Ovary (tissue), 3 donors: Measurements from ENCODE around the gene SEL1L3.

Source experiments
- CTCF ChIP-seq, 3 donors: fragments of 450-650 bp in 2 of 3; fragments of 200-600 bp in 1 of 3; IDR thresholded peaks; one replicate each; pipeline versions ENCODE4 v1.5.1 to v1.8.0; 2016 to 2022; ENCODE audit warnings: antibody characterized with exemption in 3 of 3, mild to moderate bottlenecking in 1 of 3
- EP300 ChIP-seq: sonication (generic); formaldehyde crosslinking; IDR thresholded peaks from one replicate; pipeline ENCODE4 v1.6.1; 2017; ENCODE audit warnings: antibody characterized with exemption
- POLR2A ChIP-seq: fragments of 450-650 bp; IDR thresholded peaks from one replicate; pipeline ENCODE4 v1.6.1; 2017; ENCODE audit warnings: antibody characterized with exemption, mild to moderate bottlenecking, moderate library complexity
- donor health status: DM: no; HTN: no; CAD: no.

GRCh38 chr4:25856756-25857155 lies 6.0 kb downstream of the SEL1L3 start:
- TF ChIP-seq CTCF (IDR thresholded peaks at IDR 0.05) (no peak), POLR2A (no peak), EP300 (no peak)
